Neural cell (in vitro differentiated cells): ENCODE measurements around the gene TMOD1.

ENCODE experiments used
- CTCF ChIP-seq: fragments of 450-650 bp; IDR thresholded peaks from 2 replicates; pipeline ENCODE4 v1.5.1; 2014; ENCODE audit warnings: antibody characterized with exemption, mild to moderate bottlenecking, moderate library complexity; ENCODE audit not compliant: poor library complexity, severe bottlenecking
- EP300 ChIP-seq: fragments of 450-650 bp; conservative IDR thresholded peaks from 2 replicates; pipeline ENCODE4 v1.6.1; 2014; ENCODE audit warnings: antibody characterized with exemption, mild to moderate bottlenecking, moderate library complexity; ENCODE audit not compliant: poor library complexity, severe bottlenecking
- EZH2 ChIP-seq: fragments of 200-600, 300-800 bp; shearing (Covaris generic), sonication (generic); IDR thresholded peaks from 2 replicates; pipeline ENCODE4 v1.6.1; 2014; ENCODE audit warnings: antibody characterized with exemption, low read length, borderline replicate concordance, mild to moderate bottlenecking; ENCODE audit not compliant: insufficient read depth, poor library complexity, severe bottlenecking
- POLR2AphosphoS5 ChIP-seq: IDR thresholded peaks from 2 replicates; pipeline ENCODE4 v1.6.1; 2012
- RAD21 ChIP-seq: fragments of 450-650 bp; conservative IDR thresholded peaks from 2 replicates; pipeline ENCODE4 v1.6.1; 2014; ENCODE audit warnings: antibody characterized with exemption, mild to moderate bottlenecking, moderate library complexity
- REST ChIP-seq: IDR thresholded peaks from 2 replicates; pipeline ENCODE4 v1.6.1; 2012; ENCODE audit warnings: borderline replicate concordance
- SMC3 ChIP-seq: fragments of 450-650 bp; conservative IDR thresholded peaks from 2 replicates; pipeline ENCODE4 v1.6.1; 2014; ENCODE audit warnings: antibody characterized with exemption, mild to moderate bottlenecking, moderate library complexity; ENCODE audit not compliant: poor library complexity

GRCh38 chr9:97632248-97632984 lies 130.9 kb downstream of the TMOD1 start:
- TF ChIP-seq CTCF: no peak
- TF ChIP-seq RAD21: no peak
- no peak for TF ChIP-seq SMC3
- TF ChIP-seq EP300: no peak
- TF ChIP-seq REST: peak; percentile 24
- TF ChIP-seq EZH2: no peak
- no peak for TF ChIP-seq POLR2AphosphoS5
